ENCODE results near the gene PPA1. TPM values are rescaled to one million over a fixed set of nuclear protein-coding genes. Genes with fewer than 3 reads are reported as not detected.
"Not testable (repeated sequence)": the region's sequence is repeated elsewhere in the genome, so short reads cannot be mapped to it uniquely, and the experiment has no call there.

Gene PPA1
- total RNA-seq, 5 donors from 2014 or later (not counting 1 experiment from before 2014, with no cell fraction given): 56.7 to 78.4 (median 64.4) TPM

DNA sequence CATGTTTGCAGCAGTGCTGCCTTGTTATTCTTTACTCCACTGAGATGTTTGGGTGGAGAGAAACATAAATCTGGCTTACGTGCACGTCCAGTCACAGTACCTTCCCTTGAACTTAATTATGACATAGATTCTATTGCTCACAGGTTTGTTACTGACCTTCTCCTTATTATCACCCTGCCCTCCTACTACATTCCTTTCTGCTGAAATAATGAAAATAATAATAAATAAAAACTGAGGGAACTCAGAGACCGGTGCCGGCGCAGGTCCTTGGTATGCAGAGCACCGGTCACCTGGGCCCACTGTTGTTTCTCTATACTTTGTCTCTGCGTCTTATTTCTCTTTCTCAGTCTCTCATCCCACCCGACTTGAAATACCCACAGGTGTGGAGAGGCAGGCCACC lies 24.6 kb upstream of the PPA1 start:
- H3K4me3 ChIP-seq (ENCODE audit: control insufficient read depth in 1 of 2, extremely low read depth in 1 of 2, low read length in 1 of 2); DNase-seq; POLR2A ChIA-PET; H3K9me3 Mint-ChIP-seq; H3K9me3 ChIP-seq; H3K36me3 Mint-ChIP-seq; H3K27ac ChIP-seq (ENCODE audit: low read length); H3K27ac Mint-ChIP-seq; CTCF ChIA-PET; ATAC-seq (replicated peaks in 1 of 4); H3K36me3 ChIP-seq (ENCODE audit: control insufficient read depth in 2 of 2, extremely low read depth in 1 of 2, insufficient read depth in 1 of 2, low read length in 1 of 2); H3K4me3 Mint-ChIP-seq: not testable (repeated sequence)
- Mint-ChIP-seq H3K27me3 (peaks cover 33 to 53% of the 10 kb centered on the region in 2 donors), H3K4me1 (peaks cover 0 to 11% (median 8%) of the 10 kb centered on the region in 3 donors)
- WGBS (ENCODE audit: insufficient coverage): 80% methylated on average over 1 of the region's 8 CpGs
- H3K27me3 ChIP-seq (replicated peaks in 1 of 2; ENCODE audit: control insufficient read depth in 2 of 2, extremely low read depth in 1 of 2, insufficient read depth in 2 of 2, low read length in 1 of 2): peaks cover 9 to 62% of the 10 kb centered on the region in 2 experiments
- H3K4me1 ChIP-seq (ENCODE audit: control insufficient read depth in 1 of 2, extremely low read depth in 1 of 2, insufficient read depth in 2 of 2, low read length in 2 of 2): peaks cover 0 to 11% of the 10 kb centered on the region in 2 experiments

DNA sequence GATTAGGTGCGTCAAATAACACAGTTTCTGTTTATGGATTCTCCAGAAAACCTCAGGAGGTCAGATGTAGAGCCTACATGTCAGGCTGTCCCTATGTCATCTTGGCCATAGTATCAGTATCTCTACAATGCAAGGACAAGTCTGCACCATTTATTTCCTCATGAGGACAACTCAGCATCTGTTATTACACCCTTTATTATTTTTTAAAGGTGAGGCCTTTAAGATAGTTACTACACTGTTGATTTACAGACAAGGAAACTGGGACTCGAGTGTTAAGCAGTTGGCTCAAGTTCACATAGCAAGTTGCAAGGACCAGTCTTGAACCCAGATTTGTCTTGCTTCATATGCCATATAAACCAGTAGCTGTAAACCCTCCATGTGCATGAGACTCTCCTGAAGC lies 23.2 kb upstream of the PPA1 start:
- H3K36me3 Mint-ChIP-seq: peaks cover 4% of the 10 kb centered on the region
- no peak overlapping the region for H3K27ac Mint-ChIP-seq
- ATAC-seq (replicated peaks in 1 of 4) (no peak), DNase-seq (no peak)
- WGBS (ENCODE audit: insufficient coverage): 100% methylated on average over 2 of the region's 2 CpGs
- Histone ChIP-seq H3K4me3 (ENCODE audit: control insufficient read depth in 1 of 2, extremely low read depth in 1 of 2, low read length in 1 of 2) (no peak overlapping the region), H3K36me3 (ENCODE audit: control insufficient read depth in 2 of 2, extremely low read depth in 1 of 2, insufficient read depth in 1 of 2, low read length in 1 of 2) (no peaks in the 10 kb centered on the region), H3K27me3 (replicated peaks in 1 of 2; ENCODE audit: control insufficient read depth in 2 of 2, extremely low read depth in 1 of 2, insufficient read depth in 2 of 2, low read length in 1 of 2) (peaks cover 9 to 58% of the 10 kb centered on the region in 2 experiments), H3K9me3 (no peaks in the 10 kb centered on the region), H3K27ac (ENCODE audit: low read length) (no peak overlapping the region), H3K4me1 (ENCODE audit: control insufficient read depth in 1 of 2, extremely low read depth in 1 of 2, insufficient read depth in 2 of 2, low read length in 2 of 2) (peaks cover 0 to 11% of the 10 kb centered on the region in 2 experiments)
- CTCF ChIA-PET: no interaction called here
- H3K4me3 Mint-ChIP-seq: peak overlapping the region; percentile 2 to 70 (median 31)
- H3K4me1 Mint-ChIP-seq: peaks cover 0 to 11% (median 8%) of the 10 kb centered on the region in 3 donors
- POLR2A ChIA-PET: no interaction called here
- peaks cover 3 to 8% (median 5%) of the 10 kb centered on the region in 3 donors for H3K9me3 Mint-ChIP-seq
- peaks cover 33 to 53% of the 10 kb centered on the region in 2 donors for H3K27me3 Mint-ChIP-seq

DNA sequence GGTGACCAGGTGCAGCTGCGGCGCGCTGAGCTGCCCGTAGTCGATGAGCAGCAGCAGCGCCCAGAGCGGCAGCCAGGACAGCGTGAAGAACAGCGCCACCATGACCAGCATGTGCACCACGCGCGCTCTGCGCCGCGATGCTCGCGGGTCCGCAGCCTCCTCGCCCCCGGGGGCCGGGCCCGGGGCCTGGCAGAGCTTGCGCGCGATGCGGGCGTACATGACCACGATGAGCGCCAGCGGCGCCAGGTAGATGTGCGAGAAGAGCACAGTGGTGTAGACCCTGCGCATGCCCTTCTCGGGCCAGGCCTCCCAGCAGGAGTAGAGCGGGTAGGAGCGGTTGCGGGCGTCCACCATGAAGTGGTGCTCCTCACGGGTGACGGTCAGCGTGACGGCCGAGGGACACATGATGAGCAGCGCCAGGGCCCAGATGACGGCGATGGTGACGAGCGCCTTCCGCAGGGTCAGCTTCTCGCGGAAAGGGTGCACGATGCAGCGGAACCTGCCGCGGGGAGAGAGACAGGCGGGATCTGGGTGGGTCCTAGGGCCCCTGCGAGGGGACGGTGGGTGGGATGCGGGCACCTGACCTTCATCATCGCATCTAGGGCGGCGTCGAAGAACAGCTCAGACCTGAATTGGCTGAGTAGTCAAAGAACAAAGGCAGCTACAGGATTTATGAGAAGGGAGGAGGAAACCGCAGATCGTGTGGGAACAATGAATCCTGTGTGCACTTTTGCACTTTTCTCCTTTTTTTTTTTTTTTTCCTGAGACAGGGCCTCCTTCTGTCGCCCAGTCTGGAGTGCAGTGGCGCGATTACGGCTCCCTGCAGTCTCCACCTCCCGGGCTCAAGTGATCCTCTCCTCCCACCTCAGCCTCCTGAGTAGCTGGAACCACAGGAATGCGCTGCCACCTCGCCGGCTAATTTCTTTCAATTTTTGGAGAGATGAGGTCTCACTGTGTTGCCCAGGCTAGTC lies 22.4 kb upstream of the PPA1 start:
- CTCF ChIA-PET: interaction anchor here in 1 of 2 donors (1.0 kb wide), 1 partner anchor 17 kb away, joined by 5 read pairs; no protein-coding TSS in a partner anchor
- H3K4me1 Mint-ChIP-seq: peaks cover 0 to 11% (median 8%) of the 10 kb centered on the region in 3 donors
- Histone ChIP-seq H3K9me3 (no peaks in the 10 kb centered on the region), H3K4me3 (ENCODE audit: control insufficient read depth in 1 of 2, extremely low read depth in 1 of 2, low read length in 1 of 2) (peak overlapping the region; percentile 19 to 60), H3K36me3 (ENCODE audit: control insufficient read depth in 2 of 2, extremely low read depth in 1 of 2, insufficient read depth in 1 of 2, low read length in 1 of 2) (no peaks in the 10 kb centered on the region), H3K4me1 (ENCODE audit: control insufficient read depth in 1 of 2, extremely low read depth in 1 of 2, insufficient read depth in 2 of 2, low read length in 2 of 2) (peaks cover 0 to 11% of the 10 kb centered on the region in 2 experiments), H3K27ac (ENCODE audit: low read length) (no peak overlapping the region), H3K27me3 (replicated peaks in 1 of 2; ENCODE audit: control insufficient read depth in 2 of 2, extremely low read depth in 1 of 2, insufficient read depth in 2 of 2, low read length in 1 of 2) (peaks cover 9 to 60% of the 10 kb centered on the region in 2 experiments)
- ATAC-seq (replicated peaks in 1 of 4): peak; percentile 63 to 81 (median 69)
- peak overlapping the region; percentile 62 to 70 (median 69) for H3K4me3 Mint-ChIP-seq
- POLR2A ChIA-PET: interaction anchor here in 1 of 2 donors (0.6 kb wide), 1 partner anchor 125 kb away, joined by 3 read pairs; no protein-coding TSS in a partner anchor
- no peaks in the 10 kb centered on the region for H3K36me3 Mint-ChIP-seq
- no peak overlapping the region for H3K27ac Mint-ChIP-seq
- WGBS (ENCODE audit: insufficient coverage): 11% methylated on average over 64 of the region's 73 CpGs
- peak in 8 of 35 experiments; percentile 5 to 41 (median 15) for DNase-seq
- H3K9me3 Mint-ChIP-seq: peaks cover 0 to under 1% (median 0%) of the 10 kb centered on the region in 3 donors
- H3K27me3 Mint-ChIP-seq: peaks cover 33 to 58% of the 10 kb centered on the region in 2 donors

DNA sequence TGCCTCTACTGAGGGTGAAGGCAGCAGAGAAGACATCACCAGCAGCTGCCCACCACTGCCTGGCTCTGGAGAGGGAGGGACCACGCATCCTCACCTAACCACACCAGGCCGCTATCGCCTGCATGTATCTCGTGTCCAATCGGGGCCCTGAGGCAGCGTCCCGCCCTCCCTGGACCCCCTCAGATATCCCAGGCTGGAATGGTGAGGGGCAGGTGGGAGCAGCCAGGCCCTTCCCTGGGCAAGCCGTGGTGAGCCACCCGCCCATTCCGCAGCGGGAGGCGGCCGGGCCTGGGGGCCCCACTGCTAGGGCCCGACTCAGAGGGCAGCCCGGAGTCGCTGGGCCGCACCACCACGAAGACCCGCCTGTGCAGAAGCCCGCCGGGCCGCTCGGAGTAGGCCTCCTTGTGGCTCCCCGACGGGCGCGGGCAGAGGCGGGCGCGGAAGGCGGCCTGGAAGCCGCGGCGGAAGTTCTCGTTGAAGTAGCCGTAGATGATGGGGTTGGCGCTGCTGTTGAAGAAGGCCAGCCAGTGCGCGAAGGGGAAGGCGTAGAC lies 21.6 kb upstream of the PPA1 start:
- CTCF ChIA-PET: no interaction called here
- peak overlapping the region; percentile 21 to 70 (median 51) for H3K4me3 Mint-ChIP-seq
- H3K27me3 ChIP-seq (replicated peaks in 1 of 2; ENCODE audit: control insufficient read depth in 2 of 2, extremely low read depth in 1 of 2, insufficient read depth in 2 of 2, low read length in 1 of 2): peaks cover 9 to 52% of the 10 kb centered on the region in 2 experiments
- H3K36me3 Mint-ChIP-seq: no peaks in the 10 kb centered on the region
- H3K36me3 ChIP-seq (ENCODE audit: control insufficient read depth in 2 of 2, extremely low read depth in 1 of 2, insufficient read depth in 1 of 2, low read length in 1 of 2): no peaks in the 10 kb centered on the region
- peak overlapping the region in 1 of 2 donors; percentile 60 for H3K4me3 ChIP-seq (ENCODE audit: control insufficient read depth in 1 of 2, extremely low read depth in 1 of 2, low read length in 1 of 2)
- no peak overlapping the region for H3K27ac Mint-ChIP-seq
- no peaks in the 10 kb centered on the region for H3K9me3 Mint-ChIP-seq
- ATAC-seq (replicated peaks in 1 of 4): peak in 1 of 4 experiments; percentile 49
- peaks cover 0 to 11% (median 8%) of the 10 kb centered on the region in 3 donors for H3K4me1 Mint-ChIP-seq
- H3K27me3 Mint-ChIP-seq: peaks cover 41 to 56% of the 10 kb centered on the region in 2 donors
- POLR2A ChIA-PET: interaction anchor here in 1 of 2 donors (0.6 kb wide), 1 partner anchor 126 kb away, joined by 3 read pairs; no protein-coding TSS in a partner anchor
- H3K9me3 ChIP-seq: no peaks in the 10 kb centered on the region
- peaks cover 0 to 11% of the 10 kb centered on the region in 2 experiments for H3K4me1 ChIP-seq (ENCODE audit: control insufficient read depth in 1 of 2, extremely low read depth in 1 of 2, insufficient read depth in 2 of 2, low read length in 2 of 2)
- no peak overlapping the region for H3K27ac ChIP-seq (ENCODE audit: low read length)
- no peak for DNase-seq
- WGBS (ENCODE audit: insufficient coverage): 35% methylated on average over 37 of the region's 40 CpGs

DNA sequence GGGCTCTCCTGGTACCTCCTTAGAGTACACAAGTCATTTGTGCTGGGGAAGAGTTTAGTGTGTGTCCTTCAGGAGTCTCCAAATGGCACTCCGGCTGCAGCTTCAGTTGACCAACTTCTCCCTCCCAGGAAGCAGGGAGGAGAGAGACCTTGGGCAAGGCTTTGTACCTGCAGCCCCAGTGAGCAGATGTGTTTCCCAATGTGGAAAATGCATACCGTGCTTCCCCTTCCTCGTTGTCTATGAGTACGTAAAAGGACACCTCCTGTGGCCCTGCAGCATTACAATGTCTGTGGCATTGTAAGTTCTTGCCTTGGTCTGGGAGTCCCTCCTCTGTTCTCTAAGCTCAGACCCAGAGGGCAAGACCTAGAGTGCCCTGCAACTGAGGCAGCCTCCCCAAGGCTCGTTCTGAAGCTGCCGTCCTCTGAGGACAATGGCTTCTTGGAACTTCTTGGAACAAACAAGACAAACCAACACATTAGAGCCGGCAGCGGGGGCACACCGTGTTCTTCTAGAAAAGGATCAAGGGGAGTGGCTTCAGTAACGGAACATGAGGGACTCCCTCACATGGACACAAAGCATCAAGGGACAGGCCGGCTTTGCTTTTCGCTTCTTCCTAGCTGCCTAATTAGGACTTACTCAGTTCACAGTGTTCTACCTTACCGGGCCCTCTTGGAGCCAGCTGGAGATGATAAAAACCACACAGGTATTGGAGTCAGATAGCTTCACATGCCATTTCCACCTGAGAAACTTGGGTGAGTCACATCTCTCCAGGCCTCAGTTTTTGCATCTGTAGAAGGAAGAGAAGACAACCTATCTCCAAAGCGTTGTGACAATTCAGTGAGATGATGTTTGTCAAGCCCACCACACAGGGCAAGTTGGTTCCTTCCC lies 20.9 kb upstream of the PPA1 start:
- WGBS (ENCODE audit: insufficient coverage): 84% methylated on average over 6 of the region's 14 CpGs
- Histone ChIP-seq H3K27me3 (replicated peaks in 1 of 2; ENCODE audit: control insufficient read depth in 2 of 2, extremely low read depth in 1 of 2, insufficient read depth in 2 of 2, low read length in 1 of 2) (peaks cover 9 to 49% of the 10 kb centered on the region in 2 experiments), H3K36me3 (ENCODE audit: control insufficient read depth in 2 of 2, extremely low read depth in 1 of 2, insufficient read depth in 1 of 2, low read length in 1 of 2) (no peaks in the 10 kb centered on the region), H3K27ac (ENCODE audit: low read length) (no peak overlapping the region), H3K4me3 (ENCODE audit: control insufficient read depth in 1 of 2, extremely low read depth in 1 of 2, low read length in 1 of 2) (no peak overlapping the region), H3K9me3 (no peaks in the 10 kb centered on the region), H3K4me1 (ENCODE audit: control insufficient read depth in 1 of 2, extremely low read depth in 1 of 2, insufficient read depth in 2 of 2, low read length in 2 of 2) (peaks cover 0 to 11% of the 10 kb centered on the region in 2 experiments)
- Mint-ChIP-seq H3K4me3 (peak overlapping the region in 1 of 3 donors; percentile 41), H3K9me3 (no peaks in the 10 kb centered on the region), H3K4me1 (peaks cover 0 to 11% (median 8%) of the 10 kb centered on the region in 3 donors), H3K27ac (no peak overlapping the region), H3K36me3 (no peaks in the 10 kb centered on the region), H3K27me3 (peaks cover 41 to 54% of the 10 kb centered on the region in 2 donors)
- no peak for ATAC-seq (replicated peaks in 1 of 4)
- ChIA-PET POLR2A (no interaction called here), CTCF (no interaction called here)
- no peak for DNase-seq

Data from T-cell (primary cell).